OCI-LY7 (cell line): Measurements from ENCODE around the gene ERMN. TPM values are rescaled to one million over a fixed set of nuclear protein-coding genes. Genes with fewer than 3 reads are reported as not detected.

Source experiments
- BruUV-seq: library from RNA; stranded (reverse); fragments of 400-500 nt; replicated peaks from 2 replicates; lab custom pipeline; 2021; lab: Mats Ljungman, UMichigan
- CTCF ChIA-PET: fragments of 300-600 bp; sonication (Branson Sonifier 250); formaldehyde crosslinking; loops from one replicate; lab custom pipeline; 2022; ENCODE audit warnings: antibody characterized with exemption; ENCODE audit not compliant: unreplicated experiment; lab: Charles Lee
- POLR2A ChIA-PET: fragments of 300-600 bp; sonication (Branson Sonifier 250); formaldehyde crosslinking; loops from one replicate; lab custom pipeline; 2022; ENCODE audit warnings: antibody characterized with exemption; lab: Charles Lee
- DNase-seq: peaks from one replicate; pipeline ENCODE4 v3.0.0-alpha.2; 2015; ENCODE audit warnings: low spot score
- H2AFZ ChIP-seq: fragments of 200-600 bp; sonication (generic), shearing (Covaris generic); 2 replicates; pipeline ENCODE4 v1.6.1; 2014; ENCODE audit warnings: mild to moderate bottlenecking, antibody characterized with exemption, low read length, moderate library complexity
- H3K27ac ChIP-seq: fragments of 200-600 bp; sonication (generic); 2 replicates; pipeline ENCODE4 v1.5.1; 2014; ENCODE audit warnings: mixed run types, low read depth, mild to moderate bottlenecking, moderate library complexity, low read length, inconsistent platforms; ENCODE audit not compliant: poor library complexity, severe bottlenecking
- H3K36me3 ChIP-seq: fragments of 200-600 bp; sonication (generic); 2 replicates; pipeline ENCODE4 v1.6.1; 2014; ENCODE audit warnings: mild to moderate bottlenecking, antibody characterized with exemption, low read length, moderate library complexity, mixed read lengths; ENCODE audit not compliant: insufficient read depth
- H3K4me1 ChIP-seq: fragments of 200-600 bp; sonication (generic); 2 replicates; pipeline ENCODE4 v1.5.1; 2014; ENCODE audit warnings: mild to moderate bottlenecking, low read length; ENCODE audit not compliant: insufficient read depth, poor library complexity, severe bottlenecking
- H3K4me2 ChIP-seq: fragments of 200-600 bp; sonication (generic); 2 replicates; pipeline ENCODE4 v1.6.1; 2014; ENCODE audit warnings: mild to moderate bottlenecking, low read length
- H3K4me3 ChIP-seq: fragments of 200-600 bp; sonication (generic); 2 replicates; pipeline ENCODE4 v1.5.1; 2014; ENCODE audit warnings: mild to moderate bottlenecking, low read depth, low read length; ENCODE audit not compliant: poor library complexity, severe bottlenecking
- H3K79me2 ChIP-seq: fragments of 200-600 bp; sonication (generic); 2 replicates; pipeline ENCODE4 v1.6.1; 2016; ENCODE audit warnings: low read depth, mild to moderate bottlenecking, low read length, moderate library complexity, mixed read lengths; ENCODE audit not compliant: insufficient read depth
- H3K9me2 ChIP-seq: fragments of 200-600 bp; sonication (generic); 2 replicates; pipeline ENCODE4 v1.6.1; 2016; ENCODE audit warnings: mild to moderate bottlenecking, low read length, mixed read lengths; ENCODE audit not compliant: insufficient read depth
- H3K9me3 ChIP-seq: fragments of 200-600 bp; sonication (generic); 2 replicates; pipeline ENCODE4 v1.6.1; 2014; ENCODE audit warnings: mild to moderate bottlenecking, mixed run types, low read length, mixed read lengths
- H4K20me1 ChIP-seq: fragments of 200-600 bp; sonication (generic); 2 replicates; pipeline ENCODE4 v1.6.1; 2014; ENCODE audit warnings: mild to moderate bottlenecking, antibody characterized with exemption, low read length, moderate library complexity, mixed read lengths; ENCODE audit not compliant: insufficient read depth
- CTCF ChIP-seq: fragments of 200-600 bp; sonication (generic); conservative IDR thresholded peaks from 2 replicates; pipeline ENCODE4 v1.5.1; 2014; ENCODE audit warnings: mild to moderate bottlenecking, antibody characterized with exemption, low read length, moderate library complexity, mixed read lengths
- EZH2phosphoT487 ChIP-seq: fragments of 200-600 bp; sonication (generic); IDR thresholded peaks from 2 replicates; pipeline ENCODE4 v1.6.1; 2018; ENCODE audit warnings: low read depth, borderline replicate concordance, mild to moderate bottlenecking, mixed run types, antibody characterized with exemption, low read length, moderate library complexity, mixed read lengths
- intact Hi-C: fragments of 100-400 bp; cut with micrococcal nuclease; formaldehyde crosslinking; loops from one replicate; pipeline ENCODE4 v1.10.0; 2022; ENCODE audit not compliant: unreplicated experiment
- total RNA-seq, 2 experiments: library from RNA; depleted of rRNA in 1 of 2; stranded (reverse); fragments of >200 nt in 1 of 2; shearing (Covaris generic) in 1 of 2; gene quantifications; 2 replicates each; pipeline ENCODE4 v1.2.3, GENCODE V29; 2014 to 2022

The ERMN gene
- total RNA-seq, 2 experiments from 2014 or later, result 2.1 to 2.2 TPM

- ChIA-PET POLR2A (no interaction called here), CTCF (no interaction called here)
- Histone ChIP-seq H4K20me1 (no peaks in the 10 kb centered on the region), H3K27ac (no peak overlapping the region), H3K4me3 (no peak overlapping the region), H3K79me2 (no peaks in the 10 kb centered on the region), H3K4me2 (no peak overlapping the region), H3K9me3 (peaks cover 21% of the 10 kb centered on the region; the same call in 1 of the 2 replicates), H3K36me3 (no peaks in the 10 kb centered on the region; the same call in 1 of the 2 replicates), H3K9me2 (no peaks in the 10 kb centered on the region), H2AFZ (no peak overlapping the region), H3K4me1 (peaks cover 11% of the 10 kb centered on the region)
- BruUV-seq, result no TSS peak
- no peak for DNase-seq
- no peak for TF ChIP-seq EZH2phosphoT487
- no peak for TF ChIP-seq CTCF
- intact Hi-C loops, result no loop called here
Measured at GRCh38 chr2:157359628-157360027, 34.0 kb upstream of the ERMN start.

GRCh38 chr2:157355618-157356017, 30.0 kb upstream of the ERMN start:
- CTCF ChIA-PET, result no interaction called here
- intact Hi-C loops, result no loop called here
- no peaks in the 10 kb centered on the region for H3K9me2 ChIP-seq
- H3K4me3 ChIP-seq, result no peak overlapping the region
- no peak overlapping the region for H3K27ac ChIP-seq
- no peak for DNase-seq
- TF ChIP-seq CTCF (no peak), EZH2phosphoT487 (no peak)
- BruUV-seq, result no TSS peak
- no peaks in the 10 kb centered on the region for H3K79me2 ChIP-seq
- no peaks in the 10 kb centered on the region for H3K4me1 ChIP-seq
- no peaks in the 10 kb centered on the region for H3K36me3 ChIP-seq
- no peaks in the 10 kb centered on the region for H3K9me3 ChIP-seq
- POLR2A ChIA-PET, result interaction anchor here (1.0 to 1.2 kb wide), 2 partner anchors 9 kb away, joined by 4 read pairs; no protein-coding TSS in a partner anchor
- H2AFZ ChIP-seq, result no peak overlapping the region
- no peak overlapping the region for H3K4me2 ChIP-seq
- no peaks in the 10 kb centered on the region for H4K20me1 ChIP-seq

GRCh38 chr2:157349949-157350515, 24.4 kb upstream of the ERMN start:
- POLR2A ChIA-PET, result interaction anchor here (0.7 to 0.8 kb wide), 2 partner anchors 13 to 14 kb away, joined by 3 to 4 read pairs; no protein-coding TSS in a partner anchor
- no peak for TF ChIP-seq CTCF
- no peak for TF ChIP-seq EZH2phosphoT487
- intact Hi-C loops, result no loop called here

More at GRCh38 chr2:157349949-157350515, 24.4 kb upstream of the ERMN start:
- CTCF ChIA-PET, result no interaction called here
- Histone ChIP-seq H3K27ac (no peak overlapping the region), H3K4me3 (no peak overlapping the region), H3K9me2 (no peaks in the 10 kb centered on the region), H3K79me2 (no peaks in the 10 kb centered on the region), H3K36me3 (no peaks in the 10 kb centered on the region), H3K4me1 (no peaks in the 10 kb centered on the region), H3K4me2 (no peak overlapping the region), H4K20me1 (no peaks in the 10 kb centered on the region), H3K9me3 (no peaks in the 10 kb centered on the region; the same call in 1 of the 2 replicates), H2AFZ (no peak overlapping the region)
- no peak for DNase-seq
- BruUV-seq, result no TSS peak
